ENCODE results near the gene ARMC6. TPM values are rescaled to one million over a fixed set of nuclear protein-coding genes. Genes with fewer than 3 reads are reported as not detected.

The ARMC6 gene
- total and polyA plus RNA-seq, 2 of the 13 experiments (the other 11 are each of a cell fraction or from before 2014, with no cell fraction given) = 16.2 to 36.8 TPM

GRCh38 chr19:19076476-19076875 lies 43.1 kb downstream of the ARMC6 start:
- H3K4me3 ChIP-seq (replicated peaks in 1 of 3; ENCODE audit: insufficient read depth in 1 of 3, low read depth in 2 of 3, low read length in 3 of 3) = no peak overlapping the region

GRCh38 chr19:19077103-19077502 lies 43.7 kb downstream of the ARMC6 start:
- intact Hi-C loops (cut with micrococcal nuclease; ENCODE audit: unreplicated experiment) = no loop called here
- Histone ChIP-seq H2AFZ (ENCODE audit: low read length) (no peak overlapping the region), H3K27me3 (ENCODE audit: control insufficient read depth in 1 of 2, insufficient read depth in 2 of 2, low read length in 2 of 2) (no peaks in the 10 kb centered on the region), H3K79me2 (ENCODE audit: insufficient read depth, low read length) (no peaks in the 10 kb centered on the region), H3K9me3 (ENCODE audit: low read length) (no peaks in the 10 kb centered on the region), H3K4me3 (replicated peaks in 1 of 3; ENCODE audit: insufficient read depth in 1 of 3, low read depth in 2 of 3, low read length in 3 of 3) (no peak overlapping the region), H3K4me1 (ENCODE audit: insufficient read depth, low read length) (no peaks in the 10 kb centered on the region), H4K20me1 (ENCODE audit: insufficient read depth, low read length) (no peaks in the 10 kb centered on the region), H3K9ac (ENCODE audit: insufficient read depth, low read depth, low read length) (no peak overlapping the region), H3K4me2 (ENCODE audit: low read depth, low read length) (no peak overlapping the region), H3K27ac (ENCODE audit: extremely low read length, insufficient read depth, low read length) (no peak overlapping the region), H3K36me3 (replicated peaks in 1 of 2; ENCODE audit: control insufficient read depth in 1 of 2, insufficient read depth in 2 of 2, low read length in 2 of 2) (peaks cover 0 to 3% of the 10 kb centered on the region in 2 experiments; a peak in 3 of 5 replicates)
- in situ Hi-C loops (cut with HindIII; ENCODE audit: extremely low pct_ligation_motif_present, low pct_unique_long_range_greater_than_20kb) = no loop called here
- FAIRE-seq (no peak), ATAC-seq (no peak), DNase-seq (ENCODE audit: low spot score) (no peak)
- BruUV-seq (replicated peaks) = no TSS peak
- ChIA-PET CTCF (ENCODE audit: low intra/inter-chr PET ratio, low total read pairs) (no interaction called here), POLR2A (interaction anchor here (1.2 kb wide), 1 partner anchor 22 kb away, joined by 3 read pairs; no protein-coding TSS in a partner anchor)
- 99% methylated on average over 7 of the region's 7 CpGs for WGBS (ENCODE audit: low lambda C conversion rate)
- TF ChIP-seq RFXAP (CRISPR knock-in tag; IDR thresholded peaks at IDR 0.05; ENCODE audit: borderline replicate concordance) (no peak), TBX2 (CRISPR knock-in tag; IDR thresholded peaks at IDR 0.05; ENCODE audit: borderline replicate concordance) (no peak), ZNF616 (CRISPR knock-in tag; IDR thresholded peaks at IDR 0.05; ENCODE audit: low read depth) (no peak), ZNF407 (CRISPR knock-in tag; IDR thresholded peaks at IDR 0.05; ENCODE audit: not compliant biosample characterization) (no peak), ZSCAN22 (CRISPR knock-in tag; IDR thresholded peaks at IDR 0.05) (no peak)
- TF ChIP-seq, protein P1, sequence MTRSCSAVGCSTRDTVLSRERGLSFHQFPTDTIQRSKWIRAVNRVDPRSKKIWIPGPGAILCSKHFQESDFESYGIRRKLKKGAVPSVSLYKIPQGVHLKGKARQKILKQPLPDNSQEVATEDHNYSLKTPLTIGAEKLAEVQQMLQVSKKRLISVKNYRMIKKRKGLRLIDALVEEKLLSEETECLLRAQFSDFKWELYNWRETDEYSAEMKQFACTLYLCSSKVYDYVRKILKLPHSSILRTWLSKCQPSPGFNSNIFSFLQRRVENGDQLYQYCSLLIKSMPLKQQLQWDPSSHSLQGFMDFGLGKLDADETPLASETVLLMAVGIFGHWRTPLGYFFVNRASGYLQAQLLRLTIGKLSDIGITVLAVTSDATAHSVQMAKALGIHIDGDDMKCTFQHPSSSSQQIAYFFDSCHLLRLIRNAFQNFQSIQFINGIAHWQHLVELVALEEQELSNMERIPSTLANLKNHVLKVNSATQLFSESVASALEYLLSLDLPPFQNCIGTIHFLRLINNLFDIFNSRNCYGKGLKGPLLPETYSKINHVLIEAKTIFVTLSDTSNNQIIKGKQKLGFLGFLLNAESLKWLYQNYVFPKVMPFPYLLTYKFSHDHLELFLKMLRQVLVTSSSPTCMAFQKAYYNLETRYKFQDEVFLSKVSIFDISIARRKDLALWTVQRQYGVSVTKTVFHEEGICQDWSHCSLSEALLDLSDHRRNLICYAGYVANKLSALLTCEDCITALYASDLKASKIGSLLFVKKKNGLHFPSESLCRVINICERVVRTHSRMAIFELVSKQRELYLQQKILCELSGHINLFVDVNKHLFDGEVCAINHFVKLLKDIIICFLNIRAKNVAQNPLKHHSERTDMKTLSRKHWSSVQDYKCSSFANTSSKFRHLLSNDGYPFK (CRISPR knock-in tag; IDR thresholded peaks at IDR 0.05; ENCODE audit: borderline replicate concordance) = no peak

More at GRCh38 chr19:19076476-19076875, 43.1 kb downstream of the ARMC6 start:
- H3K9ac ChIP-seq (ENCODE audit: insufficient read depth, low read depth, low read length) = no peak overlapping the region
- ChIA-PET CTCF (ENCODE audit: low intra/inter-chr PET ratio, low total read pairs) (no interaction called here), POLR2A (interaction anchor here (1.2 kb wide), 1 partner anchor 23 kb away, joined by 3 read pairs; no protein-coding TSS in a partner anchor)
- 100% methylated on average over 1 of the region's 1 CpG for WGBS (ENCODE audit: low lambda C conversion rate)
- H3K9me3 ChIP-seq (ENCODE audit: low read length) = no peaks in the 10 kb centered on the region
- H3K4me2 ChIP-seq (ENCODE audit: low read depth, low read length) = no peak overlapping the region
- FAIRE-seq = no peak
- peaks cover 0 to 5% of the 10 kb centered on the region in 2 experiments; a peak in 3 of 5 replicates for H3K36me3 ChIP-seq (replicated peaks in 1 of 2; ENCODE audit: control insufficient read depth in 1 of 2, insufficient read depth in 2 of 2, low read length in 2 of 2)
- in situ Hi-C loops (cut with HindIII; ENCODE audit: extremely low pct_ligation_motif_present, low pct_unique_long_range_greater_than_20kb) (no loop called here), intact Hi-C loops (cut with micrococcal nuclease; ENCODE audit: unreplicated experiment) (no loop called here)
- no peaks in the 10 kb centered on the region for H3K79me2 ChIP-seq (ENCODE audit: insufficient read depth, low read length)
- no TSS peak for BruUV-seq (replicated peaks)
- TF ChIP-seq PCBP1 (IDR thresholded peaks at IDR 0.05; ENCODE audit: borderline replicate concordance, low read depth, low read length) = no peak
- DNase-seq (ENCODE audit: low spot score) = no peak
- H2AFZ ChIP-seq (ENCODE audit: low read length) = no peak overlapping the region
- H4K20me1 ChIP-seq (ENCODE audit: insufficient read depth, low read length) = no peaks in the 10 kb centered on the region
- no peaks in the 10 kb centered on the region for H3K4me1 ChIP-seq (ENCODE audit: insufficient read depth, low read length)
- no peaks in the 10 kb centered on the region for H3K27me3 ChIP-seq (ENCODE audit: control insufficient read depth in 1 of 2, insufficient read depth in 2 of 2, low read length in 2 of 2)
- ATAC-seq = no peak
- H3K27ac ChIP-seq (ENCODE audit: extremely low read length, insufficient read depth, low read length) = no peak overlapping the region

All from HepG2 (cell line).